AG10803 (cell line): ENCODE data around the gene CPT1A.
A peak's percentile ranks its signal among the peaks of the same experiment; 100 is the strongest.

Experiments used
- DNase-seq: peaks from one replicate; pipeline ENCODE4 v3.0.0; 2010; ENCODE audit warnings: low read depth
- H3K4me3 ChIP-seq: 2 replicates; pipeline ENCODE4 v1.5.1; 2011; ENCODE audit warnings: mild to moderate bottlenecking, low read length, control low read depth
- TF ChIP-seq, protein P1 (sequence below): conservative IDR thresholded peaks from 2 replicates; pipeline ENCODE4 v1.5.1; 2011; ENCODE audit warnings: mild to moderate bottlenecking, low read length, control low read depth, inconsistent platforms

CPT1A gene

DNA sequence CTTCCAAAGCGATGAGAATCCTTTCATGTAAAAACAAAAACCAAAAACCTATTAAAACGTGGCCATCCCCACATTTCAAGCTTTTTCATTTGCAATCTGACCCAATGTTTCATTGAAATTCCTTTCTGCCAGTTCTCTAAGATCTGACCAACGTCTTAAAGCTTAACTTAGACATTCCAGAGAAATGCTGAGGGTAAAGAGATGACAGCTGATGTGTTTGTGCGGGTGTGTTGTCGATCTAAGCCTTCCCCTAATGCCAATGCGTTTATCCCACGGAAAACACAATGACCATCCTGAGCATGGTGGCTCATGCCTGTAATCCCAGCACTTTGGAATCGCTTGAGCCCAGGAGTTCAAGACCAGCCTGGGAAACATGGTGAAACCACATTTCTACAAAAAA, 84.0 kb downstream of the CPT1A start:
- no peak overlapping the region for H3K4me3 ChIP-seq
- TF ChIP-seq, protein P1, sequence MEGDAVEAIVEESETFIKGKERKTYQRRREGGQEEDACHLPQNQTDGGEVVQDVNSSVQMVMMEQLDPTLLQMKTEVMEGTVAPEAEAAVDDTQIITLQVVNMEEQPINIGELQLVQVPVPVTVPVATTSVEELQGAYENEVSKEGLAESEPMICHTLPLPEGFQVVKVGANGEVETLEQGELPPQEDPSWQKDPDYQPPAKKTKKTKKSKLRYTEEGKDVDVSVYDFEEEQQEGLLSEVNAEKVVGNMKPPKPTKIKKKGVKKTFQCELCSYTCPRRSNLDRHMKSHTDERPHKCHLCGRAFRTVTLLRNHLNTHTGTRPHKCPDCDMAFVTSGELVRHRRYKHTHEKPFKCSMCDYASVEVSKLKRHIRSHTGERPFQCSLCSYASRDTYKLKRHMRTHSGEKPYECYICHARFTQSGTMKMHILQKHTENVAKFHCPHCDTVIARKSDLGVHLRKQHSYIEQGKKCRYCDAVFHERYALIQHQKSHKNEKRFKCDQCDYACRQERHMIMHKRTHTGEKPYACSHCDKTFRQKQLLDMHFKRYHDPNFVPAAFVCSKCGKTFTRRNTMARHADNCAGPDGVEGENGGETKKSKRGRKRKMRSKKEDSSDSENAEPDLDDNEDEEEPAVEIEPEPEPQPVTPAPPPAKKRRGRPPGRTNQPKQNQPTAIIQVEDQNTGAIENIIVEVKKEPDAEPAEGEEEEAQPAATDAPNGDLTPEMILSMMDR: no peak
- no peak for DNase-seq

DNA sequence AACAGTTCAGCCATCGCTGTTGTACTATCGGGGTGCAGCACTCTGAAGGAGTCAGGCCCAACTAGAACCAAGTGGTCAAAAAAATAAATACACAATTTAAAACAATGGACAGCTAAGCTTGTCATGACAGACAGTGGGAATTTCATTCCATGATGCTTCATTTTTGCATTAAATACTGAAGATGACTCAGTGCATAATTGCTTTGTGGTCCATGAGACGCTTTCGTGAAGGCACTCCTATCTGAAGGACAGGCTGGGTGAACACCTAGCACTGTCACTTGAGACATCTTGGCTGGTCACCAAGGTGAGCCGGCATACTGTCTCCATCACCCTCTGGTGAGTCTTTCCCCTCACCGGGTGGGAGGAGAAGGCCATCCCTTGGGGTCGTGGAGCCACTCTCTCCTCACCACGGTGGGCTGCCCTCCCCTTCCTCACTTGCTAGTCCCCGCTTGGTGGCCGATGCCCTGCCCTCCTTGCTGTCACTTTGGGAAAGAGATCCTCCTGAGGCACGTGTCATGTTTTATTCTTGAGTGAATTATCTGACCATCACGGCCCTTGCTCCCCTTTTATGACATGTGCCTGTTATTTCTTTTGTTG, 85.4 kb downstream of the CPT1A start:
- no peak overlapping the region for H3K4me3 ChIP-seq
- peak; percentile 14 for DNase-seq
- TF ChIP-seq, protein P1: no peak

DNA sequence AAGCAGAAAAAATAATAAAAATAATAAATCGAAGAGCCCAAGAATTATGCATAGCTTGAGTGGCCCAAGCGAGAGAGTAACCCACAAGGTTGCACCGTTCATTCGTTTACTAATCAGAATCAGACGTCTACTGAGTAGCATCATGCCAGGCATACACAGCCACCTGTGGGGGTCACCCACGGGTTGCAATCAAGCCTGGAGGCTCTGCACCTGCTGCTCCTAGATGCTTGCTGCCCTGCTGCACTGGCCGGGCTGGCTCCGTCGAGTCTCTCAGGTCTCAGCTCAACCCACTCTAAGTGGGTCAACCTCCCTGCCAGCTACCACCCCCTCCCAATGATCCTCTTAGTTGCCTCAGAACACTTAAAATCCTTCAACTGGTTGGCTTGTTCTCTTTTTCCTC, 88.4 kb downstream of the CPT1A start:
- DNase-seq: no peak
- H3K4me3 ChIP-seq: no peak overlapping the region
- TF ChIP-seq, protein P1: no peak

DNA sequence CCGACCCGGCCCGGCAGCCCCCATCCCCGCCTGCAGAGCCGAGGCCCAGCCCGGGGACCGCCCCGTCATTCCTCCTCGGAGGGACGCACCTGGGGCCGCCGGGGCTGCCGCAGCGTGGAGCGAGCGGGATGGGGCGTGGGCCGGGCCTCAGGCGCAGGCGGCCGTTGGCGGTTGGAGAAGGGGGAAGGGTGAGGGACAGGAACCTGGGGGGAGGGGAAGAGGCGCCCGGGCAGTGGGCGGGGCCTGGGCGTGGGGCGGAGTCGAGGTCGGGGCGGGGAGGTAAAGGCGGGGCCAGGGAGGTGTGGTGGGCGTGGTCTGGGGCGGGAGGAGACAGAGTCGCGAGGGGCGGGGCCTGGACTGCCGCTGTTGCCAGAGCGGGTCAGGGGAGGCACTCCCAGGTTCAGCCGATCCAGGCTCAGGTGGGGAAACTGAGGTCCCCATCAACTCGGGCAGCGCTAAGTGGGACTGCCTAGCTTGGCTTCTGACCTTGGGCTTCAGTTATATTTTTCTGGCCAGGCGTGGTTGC, 90.3 kb downstream of the CPT1A start, which contains the start of gene TESMIN:
Gene TESMIN, minus strand, starts transcription at position 190 of the 526 bp plus-strand sequence. CDS start 860 bp downstream, outside the sequence.
- TF ChIP-seq, protein P1: no peak
- peak within 1 kb of the TSS; percentile 48 for H3K4me3 ChIP-seq
- peak; percentile 48 for DNase-seq

DNA sequence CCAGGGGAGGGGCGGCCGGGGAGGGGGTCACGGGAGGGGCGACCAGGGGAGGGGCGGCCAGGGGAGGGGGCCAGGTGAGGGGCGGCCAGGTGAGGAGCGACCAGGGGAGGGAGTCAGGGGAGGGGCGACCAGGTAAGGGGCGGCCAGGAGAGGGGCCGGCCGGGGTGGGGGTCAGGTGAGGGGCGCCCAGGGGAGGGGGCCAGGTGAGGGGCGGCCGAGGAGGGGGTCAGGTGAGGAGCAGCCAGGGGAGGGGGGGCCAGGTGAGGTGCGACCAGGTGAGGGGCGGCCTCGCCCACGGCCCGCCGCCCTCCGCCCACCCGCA, 90.8 kb downstream of the CPT1A start:
- H3K4me3 ChIP-seq: no peak overlapping the region
- DNase-seq: no peak
- TF ChIP-seq, protein P1: no peak

DNA sequence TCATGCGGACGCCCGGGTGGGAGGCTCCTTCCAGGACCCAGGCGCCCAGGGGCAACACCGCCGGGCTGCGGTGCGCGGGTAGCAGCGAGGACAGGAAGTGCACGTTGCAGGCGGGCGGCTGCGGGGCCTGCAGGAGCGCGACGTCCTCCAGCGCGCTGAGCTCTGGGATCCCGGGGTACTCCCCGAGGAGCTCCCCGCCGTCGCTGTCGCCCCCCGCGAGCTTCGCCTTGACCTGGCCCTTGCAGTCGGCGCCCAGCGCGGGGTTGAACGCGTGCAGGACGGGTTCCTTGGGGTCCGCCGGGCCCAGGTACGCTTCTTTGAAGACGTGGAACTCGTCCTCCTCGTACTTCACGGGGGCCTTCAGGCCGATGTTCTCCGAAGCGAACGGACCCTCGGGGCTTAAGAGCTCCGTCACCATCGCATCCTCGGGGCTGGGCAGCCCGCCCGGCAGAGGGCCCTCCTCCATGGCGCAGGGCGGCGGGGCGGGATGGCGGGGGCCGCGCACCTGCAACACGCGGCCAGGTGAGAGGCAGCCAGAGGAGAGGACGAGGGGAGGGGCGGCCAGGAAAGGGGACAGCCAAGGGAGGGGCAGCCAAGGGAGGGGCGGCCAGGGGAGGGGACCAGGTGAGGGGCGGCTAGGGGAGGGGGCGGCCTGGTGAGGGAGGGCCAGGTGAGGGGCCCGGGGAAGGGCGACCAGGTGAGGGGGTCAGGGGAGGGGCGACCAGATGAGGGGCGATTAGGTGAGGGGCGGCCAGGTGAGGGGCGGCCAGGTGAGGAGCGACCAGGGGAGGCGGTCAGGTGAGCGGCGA, 91.3 kb downstream of the CPT1A start:
- no peak for DNase-seq
- H3K4me3 ChIP-seq: no peak overlapping the region
- TF ChIP-seq, protein P1: no peak
